BJ (cell line): Measurements from ENCODE around the gene SLC25A3. TPM values are rescaled to one million over a fixed set of nuclear protein-coding genes. Genes with fewer than 3 reads are reported as not detected.
"Not testable (repeated sequence)": the region's sequence is repeated elsewhere in the genome, so short reads cannot be mapped to it uniquely, and the experiment has no call there.

Experiments
- CTCF ChIA-PET: fragments of 350-600 bp; formaldehyde crosslinking; extraction: SDS; loops from one replicate; lab custom pipeline; 2021; ENCODE audit warnings: antibody characterized with exemption, inconsistent platforms; lab: Yijun Ruan, JAX
- POLR2A ChIA-PET: fragments of 300-600 bp; sonication (Branson Sonifier 250); formaldehyde crosslinking; extraction: SDS; loops from one replicate; lab custom pipeline; 2021; ENCODE audit warnings: antibody characterized with exemption; lab: Charles Lee
- DNase-seq: peaks from one replicate; pipeline ENCODE4 v3.0.0-alpha.2; 2011; ENCODE audit warnings: low read depth
- H3K27me3 ChIP-seq: 2 replicates; pipeline ENCODE4 v1.6.0; 2011; ENCODE audit warnings: low read length; ENCODE audit not compliant: control insufficient read depth, insufficient read depth
- H3K36me3 ChIP-seq: 2 replicates; pipeline ENCODE4 v1.5.1; 2011; ENCODE audit warnings: low read length; ENCODE audit not compliant: control insufficient read depth, insufficient read depth
- H3K4me3 ChIP-seq: 2 replicates; pipeline ENCODE4 v1.5.1; 2011; ENCODE audit warnings: low read depth, mild to moderate bottlenecking, control low read depth, low read length
- CTCF ChIP-seq: IDR thresholded peaks from 2 replicates; pipeline ENCODE4 v1.5.1; 2011; ENCODE audit warnings: low read depth, mild to moderate bottlenecking, control low read depth, inconsistent platforms, low read length, moderate library complexity; ENCODE audit not compliant: insufficient read depth
- polyA plus RNA-seq: library from polyadenylated mRNA; depleted of rRNA; stranded (reverse); fragments of >200 nt; gene quantifications from 2 replicates; pipeline ENCODE4 v1.2.3, GENCODE V29; 2011

The SLC25A3 gene
- polyA plus RNA-seq, 1 experiment, result 909 TPM

GRCh38 chr12:98592825-98593322 lies 612 bp upstream of the SLC25A3 start:
- Histone ChIP-seq H3K4me3 (peak overlapping the region; percentile 93), H3K36me3 (peaks cover 2% of the 10 kb centered on the region), H3K27me3 (no peaks in the 10 kb centered on the region)
- no peak for TF ChIP-seq CTCF
- CTCF ChIA-PET, result interaction anchor here (1.0 to 2.6 kb wide), 3 partner anchors 26 to 59 kb away, joined by 3 to 9 read pairs (median 3); partner anchors contain the start of gene IKBIP
- POLR2A ChIA-PET, result interaction anchor here (0.5 to 0.9 kb wide), 6 partner anchors 12 to 174 kb away, joined by 4 to 11 read pairs (median 5); no protein-coding TSS in a partner anchor
- no peak for DNase-seq

DNA sequence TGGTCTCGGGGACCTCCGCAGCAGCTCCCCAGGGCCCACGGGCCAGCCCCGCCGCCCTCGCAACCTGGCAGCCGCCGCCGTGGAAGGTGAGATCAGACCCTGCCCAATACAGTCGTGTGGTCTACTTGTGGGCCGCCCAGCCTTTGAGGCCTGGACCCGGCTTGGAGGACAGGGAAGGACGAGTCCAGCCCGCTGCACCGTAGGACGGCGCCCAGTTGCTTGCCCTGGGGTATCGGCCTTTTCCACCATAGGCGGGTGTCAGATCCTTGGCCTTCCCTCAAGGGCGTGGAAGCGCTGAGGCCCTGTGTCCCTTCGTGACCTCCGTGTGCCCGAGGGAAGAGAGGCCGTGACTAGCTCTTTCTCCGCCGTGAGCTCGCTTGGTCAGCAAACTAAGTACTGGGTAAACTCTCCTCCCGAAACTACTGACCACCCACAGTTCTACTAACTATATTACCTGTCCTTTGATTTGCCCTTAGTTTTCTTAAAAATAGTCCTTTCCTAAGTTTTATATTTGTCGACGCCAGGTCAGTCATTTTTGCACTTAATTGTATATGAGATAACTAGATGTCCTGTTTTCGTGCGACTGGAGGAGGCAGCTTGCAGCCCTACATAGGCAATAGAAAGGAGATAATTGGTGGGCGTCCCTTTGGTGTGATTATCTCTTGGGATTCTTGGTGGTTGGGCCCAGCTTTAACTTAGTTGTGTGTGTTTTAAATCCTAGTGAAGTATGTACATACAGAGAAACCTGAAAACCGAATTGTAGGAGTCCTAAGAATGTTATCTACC lies 757 bp downstream of the SLC25A3 start:
- ChIA-PET CTCF (interaction anchor here (0.6 to 2.6 kb wide), 8 partner anchors 10 to 109 kb away, joined by 3 to 9 read pairs (median 4); partner anchors contain the start of gene IKBIP), POLR2A (interaction anchor here (0.5 to 1.0 kb wide), 4 partner anchors 9 to 112 kb away, joined by 3 to 10 read pairs (median 3); partner anchors contain the start of genes APAF1 and IKBIP)
- TF ChIP-seq CTCF, result no peak

DNA sequence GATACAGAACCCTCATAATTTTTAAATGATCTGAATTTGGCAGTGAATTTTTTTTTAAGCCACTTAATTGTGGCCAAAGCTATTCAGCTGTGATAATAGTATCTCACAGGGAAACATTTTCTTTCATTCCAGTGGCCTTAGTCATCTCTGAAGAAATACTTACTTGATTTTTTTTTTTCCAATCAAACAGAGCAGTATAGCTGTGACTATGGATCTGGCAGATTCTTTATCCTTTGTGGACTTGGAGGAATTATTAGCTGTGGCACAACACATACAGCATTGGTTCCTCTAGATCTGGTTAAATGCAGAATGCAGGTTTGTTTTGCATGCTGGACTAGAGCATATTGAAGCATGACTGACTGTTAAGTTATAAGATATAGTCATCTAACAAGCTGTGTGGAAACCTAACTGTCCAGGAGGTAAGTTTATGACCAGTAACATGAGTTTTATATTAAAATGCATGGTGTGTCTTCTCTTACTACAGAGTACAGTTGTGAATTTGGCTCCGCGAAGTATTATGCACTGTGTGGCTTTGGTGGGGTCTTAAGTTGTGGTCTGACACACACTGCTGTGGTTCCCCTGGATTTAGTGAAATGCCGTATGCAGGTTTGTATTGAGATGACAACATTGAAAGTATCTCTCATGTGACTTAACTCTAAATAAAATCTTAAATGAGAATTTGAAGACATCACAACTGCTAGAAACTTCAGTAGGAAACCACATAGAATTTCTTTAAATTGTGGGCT lies 1.9 kb downstream of the SLC25A3 start:
- peaks cover 10% of the 10 kb centered on the region for H3K36me3 ChIP-seq
- DNase-seq, result no peak
- no peak for TF ChIP-seq CTCF
- no peaks in the 10 kb centered on the region for H3K27me3 ChIP-seq
- ChIA-PET POLR2A (interaction anchor here (0.9 kb wide), 1 partner anchor 49 kb away, joined by 10 read pairs; the partner anchor contains the start of genes APAF1 and IKBIP), CTCF (interaction anchor here (0.7 to 2.6 kb wide), 6 partner anchors 10 to 56 kb away, joined by 3 to 9 read pairs (median 4); no protein-coding TSS in a partner anchor)
- H3K4me3 ChIP-seq, result peak overlapping the region; percentile 93

More for the DNA sequence above, 757 bp downstream of the SLC25A3 start:
- H3K27me3 ChIP-seq, result no peaks in the 10 kb centered on the region
- H3K4me3 ChIP-seq, result peak overlapping the region; percentile 93
- peaks cover 6% of the 10 kb centered on the region for H3K36me3 ChIP-seq
- DNase-seq, result no peak

DNA sequence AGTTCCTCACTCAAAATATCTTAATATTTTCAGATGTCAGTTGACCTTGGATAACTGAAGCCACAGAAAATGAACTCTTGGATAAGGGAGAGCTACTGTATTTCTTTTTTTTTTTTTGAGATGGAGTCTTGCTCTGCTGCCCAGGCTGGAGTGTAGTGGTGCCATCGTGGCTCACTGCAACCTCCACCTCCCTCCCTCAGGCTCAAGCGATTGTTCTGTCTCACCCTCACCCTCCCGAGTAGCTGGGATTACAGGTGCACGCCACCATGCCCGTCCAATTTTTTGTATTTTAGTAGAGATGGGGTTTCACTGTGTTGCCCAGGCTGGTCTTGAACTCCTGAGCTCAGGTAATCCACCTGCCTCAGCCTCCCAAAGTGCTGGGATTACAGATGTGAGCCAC lies 3.8 kb downstream of the SLC25A3 start:
- H3K27me3 ChIP-seq, H3K4me3 ChIP-seq, DNase-seq, POLR2A ChIA-PET: not testable (repeated sequence)
- CTCF ChIA-PET, result interaction anchor here (0.9 to 2.1 kb wide), 3 partner anchors 8 to 57 kb away, joined by 3 to 6 read pairs (median 5); no protein-coding TSS in a partner anchor
- peaks cover 14% of the 10 kb centered on the region for H3K36me3 ChIP-seq

GRCh38 chr12:98601924-98602323 lies 8.4 kb downstream of the SLC25A3 start:
- ChIA-PET CTCF (no interaction called here), POLR2A (no interaction called here)
- Histone ChIP-seq H3K4me3 (no peak overlapping the region), H3K27me3 (no peaks in the 10 kb centered on the region), H3K36me3 (peaks cover 17% of the 10 kb centered on the region)
- no peak for DNase-seq
- TF ChIP-seq CTCF, result no peak
